ENCODE results near the gene CACNA2D3. TPM values are rescaled to one million over a fixed set of nuclear protein-coding genes. Genes with fewer than 3 reads are reported as not detected.

Gene CACNA2D3
- total RNA-seq, 1 donor from 2014 or later, result 3.6 TPM

DNA sequence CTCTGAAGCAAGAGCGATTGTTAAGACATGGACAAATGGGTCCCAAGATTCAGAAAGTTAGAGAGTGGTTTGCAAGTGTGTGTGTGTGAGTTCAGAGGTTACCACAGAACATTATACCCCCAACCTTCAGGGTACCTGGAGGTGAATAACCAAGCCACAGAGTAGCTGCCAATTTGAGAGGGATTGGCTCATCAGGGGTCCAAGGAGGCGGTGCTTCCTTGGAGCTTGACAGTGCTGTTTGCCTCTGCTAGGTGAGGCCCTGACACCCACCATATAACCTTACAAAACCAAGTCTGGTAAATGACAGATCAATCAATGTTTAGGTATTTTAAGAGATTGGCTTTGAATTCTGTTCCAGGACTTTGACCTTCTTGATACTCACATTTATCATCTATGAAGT, 769.8 kb downstream of the CACNA2D3 start:
- TF ChIP-seq, protein P1, sequence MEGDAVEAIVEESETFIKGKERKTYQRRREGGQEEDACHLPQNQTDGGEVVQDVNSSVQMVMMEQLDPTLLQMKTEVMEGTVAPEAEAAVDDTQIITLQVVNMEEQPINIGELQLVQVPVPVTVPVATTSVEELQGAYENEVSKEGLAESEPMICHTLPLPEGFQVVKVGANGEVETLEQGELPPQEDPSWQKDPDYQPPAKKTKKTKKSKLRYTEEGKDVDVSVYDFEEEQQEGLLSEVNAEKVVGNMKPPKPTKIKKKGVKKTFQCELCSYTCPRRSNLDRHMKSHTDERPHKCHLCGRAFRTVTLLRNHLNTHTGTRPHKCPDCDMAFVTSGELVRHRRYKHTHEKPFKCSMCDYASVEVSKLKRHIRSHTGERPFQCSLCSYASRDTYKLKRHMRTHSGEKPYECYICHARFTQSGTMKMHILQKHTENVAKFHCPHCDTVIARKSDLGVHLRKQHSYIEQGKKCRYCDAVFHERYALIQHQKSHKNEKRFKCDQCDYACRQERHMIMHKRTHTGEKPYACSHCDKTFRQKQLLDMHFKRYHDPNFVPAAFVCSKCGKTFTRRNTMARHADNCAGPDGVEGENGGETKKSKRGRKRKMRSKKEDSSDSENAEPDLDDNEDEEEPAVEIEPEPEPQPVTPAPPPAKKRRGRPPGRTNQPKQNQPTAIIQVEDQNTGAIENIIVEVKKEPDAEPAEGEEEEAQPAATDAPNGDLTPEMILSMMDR (IDR thresholded peaks at IDR 0.05), result no peak
- ATAC-seq (no peak), DNase-seq (no peak)
- no peak overlapping the region for H3K4me3 ChIP-seq
- H3K27me3 ChIP-seq (ENCODE audit: low read depth), result no peaks in the 10 kb centered on the region
- H3K9me3 ChIP-seq, result no peaks in the 10 kb centered on the region
- H3K27ac ChIP-seq, result no peak overlapping the region
- H3K36me3 ChIP-seq, result no peaks in the 10 kb centered on the region
- intact Hi-C loops (cut with DNase I), result no loop called here
- H3K4me1 ChIP-seq, result peaks cover 14% of the 10 kb centered on the region

DNA sequence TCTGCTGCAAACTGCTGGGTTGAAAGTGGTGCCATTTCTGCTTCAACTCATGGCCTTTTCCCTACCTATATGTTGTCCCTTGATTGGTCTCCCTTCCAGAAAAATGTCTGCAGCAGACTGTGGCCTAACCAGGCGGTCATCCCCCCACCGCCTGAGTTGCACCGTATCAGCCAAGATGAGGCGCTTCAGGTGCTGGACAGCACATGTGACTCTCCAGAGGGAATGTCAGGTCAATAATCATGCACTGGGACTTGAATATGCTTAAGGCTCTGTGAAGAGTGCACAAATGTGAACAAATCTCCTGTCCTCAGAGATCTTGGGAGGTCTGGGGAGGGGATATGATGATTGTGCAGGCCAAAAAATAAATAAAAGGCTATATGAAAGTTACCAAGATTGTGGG, 773.3 kb downstream of the CACNA2D3 start:
- Histone ChIP-seq H3K27me3 (ENCODE audit: low read depth) (no peaks in the 10 kb centered on the region), H3K27ac (no peak overlapping the region), H3K4me1 (peaks cover 14% of the 10 kb centered on the region), H3K36me3 (no peaks in the 10 kb centered on the region), H3K9me3 (no peaks in the 10 kb centered on the region), H3K4me3 (no peak overlapping the region)
- TF ChIP-seq, protein P1 (IDR thresholded peaks at IDR 0.05), result no peak
- DNase-seq (no peak), ATAC-seq (no peak)
- intact Hi-C loops (cut with DNase I), result no loop called here

- DNase-seq, result no peak
- no peaks in the 10 kb centered on the region for H3K36me3 ChIP-seq
- H3K4me1 ChIP-seq, result peaks cover 3% of the 10 kb centered on the region
- H3K9me3 ChIP-seq, result no peaks in the 10 kb centered on the region
- ATAC-seq, result no peak
- intact Hi-C loops (cut with DNase I), result no loop called here
- no peak overlapping the region for H3K27ac ChIP-seq
- TF ChIP-seq, protein P1 (IDR thresholded peaks at IDR 0.05), result no peak
- no peak overlapping the region for H3K4me3 ChIP-seq
- H3K27me3 ChIP-seq (ENCODE audit: low read depth), result no peaks in the 10 kb centered on the region
Observed at GRCh38 chr3:54897028-54897711, 774.8 kb downstream of the CACNA2D3 start.

GRCh38 chr3:54899273-54899672, 776.9 kb downstream of the CACNA2D3 start:
- TF ChIP-seq, protein P1 (IDR thresholded peaks at IDR 0.05), result no peak
- H3K36me3 ChIP-seq, result no peaks in the 10 kb centered on the region
- no peak overlapping the region for H3K27ac ChIP-seq
- no peaks in the 10 kb centered on the region for H3K9me3 ChIP-seq
- no peak for DNase-seq
- H3K4me3 ChIP-seq, result no peak overlapping the region
- intact Hi-C loops (cut with DNase I), result no loop called here
- H3K27me3 ChIP-seq (ENCODE audit: low read depth), result no peaks in the 10 kb centered on the region
- no peaks in the 10 kb centered on the region for H3K4me1 ChIP-seq
- no peak for ATAC-seq

DNA sequence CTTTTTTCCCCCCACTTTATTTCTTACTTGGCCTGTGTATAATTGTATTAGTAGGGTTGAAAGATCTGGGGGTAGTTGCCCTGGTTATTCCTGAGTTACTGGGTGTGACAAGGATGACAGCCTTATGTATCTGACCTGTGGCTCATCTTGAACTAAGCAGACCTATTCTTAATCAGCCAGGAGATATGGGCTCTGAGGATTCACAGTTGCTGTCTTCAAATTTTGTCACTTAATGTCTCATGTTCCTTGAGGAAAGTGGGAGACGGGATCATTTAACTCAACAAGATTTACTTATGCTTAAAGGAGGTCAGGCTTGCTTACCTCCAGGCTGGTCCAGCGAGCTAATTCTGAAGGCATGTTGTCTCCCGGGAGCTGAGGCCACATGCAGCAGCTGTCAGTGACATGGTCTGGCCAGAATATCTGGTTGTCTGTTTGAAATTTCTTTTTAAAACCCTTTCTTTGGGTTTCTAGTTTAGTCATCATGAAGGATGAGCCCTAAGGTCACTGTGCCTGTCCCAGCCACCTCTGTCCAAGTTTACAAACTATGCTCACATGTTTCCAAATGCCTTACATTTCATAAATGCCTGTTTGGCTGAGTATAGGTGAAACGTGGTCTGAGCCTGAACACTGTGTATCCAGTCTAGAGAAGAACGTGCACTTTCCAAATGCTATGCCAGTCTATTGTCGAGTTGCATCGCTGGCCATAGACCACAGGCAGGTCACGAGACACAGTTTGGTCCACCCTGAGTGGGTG, 778.7 kb downstream of the CACNA2D3 start:
- TF ChIP-seq, protein P1 (IDR thresholded peaks at IDR 0.05), result no peak
- Histone ChIP-seq H3K27ac (no peak overlapping the region), H3K4me1 (no peaks in the 10 kb centered on the region), H3K27me3 (ENCODE audit: low read depth) (no peaks in the 10 kb centered on the region), H3K4me3 (no peak overlapping the region), H3K36me3 (no peaks in the 10 kb centered on the region), H3K9me3 (no peaks in the 10 kb centered on the region)
- no peak for ATAC-seq
- DNase-seq, result no peak
- intact Hi-C loops (cut with DNase I), result no loop called here
